Fibroblast of lung (primary cell): ENCODE results near the gene FBN1. TPM values are rescaled to one million over a fixed set of nuclear protein-coding genes. Genes with fewer than 3 reads are reported as not detected.

Experiments used
- DNase-seq, 2 donors: peaks; one replicate each; pipeline versions ENCODE4 v3.0.0 to v3.0.0-alpha.2; 2010; ENCODE audit warnings: low read depth in 2 of 2
- H2AFZ ChIP-seq: 2 replicates; pipeline ENCODE4 v1.5.1; 2012; ENCODE audit warnings: low read length, control low read depth, inconsistent platforms
- H3K27ac ChIP-seq: 2 replicates; pipeline ENCODE4 v1.5.1; 2011; ENCODE audit warnings: low read length, control low read depth; ENCODE audit not compliant: insufficient read depth
- H3K27me3 ChIP-seq: 2 replicates; pipeline ENCODE4 v1.5.1; 2011; ENCODE audit warnings: mild to moderate bottlenecking, low read length; ENCODE audit not compliant: control insufficient read depth, insufficient read depth
- H3K36me3 ChIP-seq: 2 replicates; pipeline ENCODE4 v1.5.1; 2011; ENCODE audit warnings: low read length; ENCODE audit not compliant: control insufficient read depth, insufficient read depth
- H3K4me1 ChIP-seq: 2 replicates; pipeline ENCODE4 v1.5.1; 2011; ENCODE audit warnings: low read length; ENCODE audit not compliant: control insufficient read depth, insufficient read depth; ENCODE audit errors: extremely low read depth
- H3K4me2 ChIP-seq: 2 replicates; pipeline ENCODE4 v1.5.1; 2011; ENCODE audit warnings: low read length, control low read depth; ENCODE audit not compliant: insufficient read depth; ENCODE audit errors: extremely low read depth
- H3K4me3 ChIP-seq, 4 experiments: fragments of 200-600 bp in 1 of 4; sonication (generic) in 1 of 4; replicated peaks in 1 of 4; 2 replicates each; pipeline ENCODE4 v1.5.1; 2011 to 2016; ENCODE audit warnings: low read length in 4 of 4, low read depth in 3 of 4, mild to moderate bottlenecking in 3 of 4, control low read depth in 2 of 4, inconsistent platforms in 1 of 4, mixed read lengths in 1 of 4; ENCODE audit not compliant: insufficient read depth in 1 of 4; ENCODE audit errors: control extremely low read depth in 1 of 4
- H3K79me2 ChIP-seq: 2 replicates; pipeline ENCODE4 v1.5.1; 2012; ENCODE audit warnings: mild to moderate bottlenecking, low read length, inconsistent platforms; ENCODE audit not compliant: control insufficient read depth, insufficient read depth
- H3K9ac ChIP-seq: 2 replicates; pipeline ENCODE4 v1.5.1; 2011; ENCODE audit warnings: mild to moderate bottlenecking, low read length, control low read depth; ENCODE audit not compliant: insufficient read depth
- H3K9me3 ChIP-seq: 2 replicates; pipeline ENCODE4 v1.5.1; 2012; ENCODE audit warnings: low read depth, low read length; ENCODE audit not compliant: control insufficient read depth, insufficient read depth
- H4K20me1 ChIP-seq: 2 replicates; pipeline ENCODE4 v1.5.1; 2011; ENCODE audit warnings: low read length; ENCODE audit not compliant: control insufficient read depth, insufficient read depth; ENCODE audit errors: extremely low read depth
- CTCF ChIP-seq, 2 donors: IDR thresholded peaks in 1 of 2; conservative IDR thresholded peaks in 1 of 2; 1 replicate in 1 of 2; 2 replicates in 1 of 2; pipeline ENCODE4 v1.5.1; 2011 to 2012; ENCODE audit warnings: low read length in 2 of 2, control low read depth in 1 of 2, inconsistent platforms in 1 of 2, low read depth in 1 of 2, mild to moderate bottlenecking in 1 of 2
- EZH2 ChIP-seq: IDR thresholded peaks from 2 replicates; pipeline ENCODE4 v1.5.1; 2012; ENCODE audit warnings: low read length, control low read depth, mild to moderate bottlenecking; ENCODE audit errors: missing control alignments
- polyA plus RNA-seq, 2 donors: library from polyadenylated mRNA; depleted of rRNA in 1 of 2; stranded (reverse) in 1 of 2; unstranded in 1 of 2; fragments of >200 nt; gene quantifications; 2 replicates each; pipeline ENCODE4 v1.2.1, GENCODE V29; 2011 to 2012; ENCODE audit warnings: missing spikeins in 1 of 2
- total RNA-seq: library from RNA; depleted of rRNA; stranded (reverse); fragments of >200 nt; gene quantifications from 2 replicates; pipeline ENCODE4 v1.2.1, GENCODE V29; 2014

The FBN1 gene
- total and polyA plus RNA-seq, 2 donors (not counting 1 experiment from before 2014, with no cell fraction given): 368 to 446 TPM

DNA sequence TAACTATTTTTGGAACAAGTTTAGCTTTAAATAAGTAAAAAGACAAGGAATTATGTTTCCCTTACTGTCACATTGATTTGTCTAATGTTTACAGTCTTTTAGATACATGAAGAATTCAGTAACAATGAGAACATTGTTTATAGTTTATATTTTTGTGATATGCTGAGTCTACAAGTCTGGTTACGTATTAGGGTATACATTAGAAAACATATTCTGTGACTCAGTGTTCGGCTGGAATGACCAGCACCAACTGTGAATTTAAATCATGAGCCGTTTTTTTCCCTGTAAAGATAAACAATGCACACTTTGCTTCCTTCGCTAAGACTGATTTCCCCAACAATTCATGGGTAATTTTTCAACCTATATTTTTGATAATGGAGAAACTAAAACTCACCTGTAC is 182.8 kb downstream of the FBN1 start:
- H3K4me2 ChIP-seq: no peak overlapping the region

GRCh38 chr15:48459571-48460442 is 185.7 kb downstream of the FBN1 start:
- Histone ChIP-seq H3K79me2 (no peaks in the 10 kb centered on the region), H3K9me3 (no peaks in the 10 kb centered on the region), H3K9ac (no peak overlapping the region), H3K4me1 (peaks cover 8% of the 10 kb centered on the region), H3K27ac (peak overlapping the region; percentile 58), H3K4me3 (no peak overlapping the region), H3K4me2 (no peak overlapping the region), H2AFZ (no peak overlapping the region), H4K20me1 (no peaks in the 10 kb centered on the region), H3K27me3 (no peaks in the 10 kb centered on the region), H3K36me3 (peaks cover 25% of the 10 kb centered on the region)
- peak; percentile 82 to 86 for DNase-seq
- TF ChIP-seq EZH2 (no peak), CTCF (conservative IDR thresholded peaks at IDR 0.05 in 1 of 2, IDR thresholded peaks at IDR 0.05 in 1 of 2; ENCODE audit: low read depth in 1 of 2, low read length in 2 of 2) (peak; percentile 6 to 7)

More for the DNA sequence above, 182.8 kb downstream of the FBN1 start:
- no peak overlapping the region for H3K9ac ChIP-seq
- no peak for TF ChIP-seq CTCF (conservative IDR thresholded peaks at IDR 0.05 in 1 of 2, IDR thresholded peaks at IDR 0.05 in 1 of 2; ENCODE audit: low read depth in 1 of 2, low read length in 2 of 2)
- no peak for DNase-seq
- H3K4me3 ChIP-seq: no peak overlapping the region
- no peaks in the 10 kb centered on the region for H3K9me3 ChIP-seq
- no peak overlapping the region for H2AFZ ChIP-seq
- no peaks in the 10 kb centered on the region for H4K20me1 ChIP-seq
- peaks cover 8% of the 10 kb centered on the region for H3K4me1 ChIP-seq
- H3K36me3 ChIP-seq: peaks cover 29% of the 10 kb centered on the region
- no peak overlapping the region for H3K27ac ChIP-seq
- H3K27me3 ChIP-seq: no peaks in the 10 kb centered on the region
- H3K79me2 ChIP-seq: no peaks in the 10 kb centered on the region

DNA sequence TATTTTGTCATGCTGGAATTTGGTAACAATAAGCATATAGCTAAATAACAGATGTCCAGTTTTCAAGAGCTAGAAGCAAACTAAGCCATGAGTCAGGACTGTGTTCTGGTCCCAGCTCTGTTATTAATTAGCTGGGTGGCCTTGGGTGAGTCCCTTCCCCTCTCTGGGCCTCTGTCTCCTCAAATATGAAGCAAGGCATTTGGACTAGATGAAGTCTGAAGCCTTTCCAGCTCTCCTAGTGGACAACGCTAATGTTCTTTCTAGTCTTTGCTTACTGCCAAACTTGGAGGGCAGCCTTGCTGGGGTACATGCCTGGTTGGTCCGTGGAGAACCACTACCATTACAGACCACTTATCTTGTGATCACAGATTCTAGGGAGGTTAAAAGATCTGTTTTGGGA is 186.6 kb downstream of the FBN1 start:
- peak overlapping the region; percentile 58 for H3K27ac ChIP-seq
- no peak overlapping the region for H2AFZ ChIP-seq
- H3K4me3 ChIP-seq: no peak overlapping the region
- peaks cover 23% of the 10 kb centered on the region for H3K36me3 ChIP-seq
- peak in 1 of 2 donors; percentile 45 for DNase-seq
- no peaks in the 10 kb centered on the region for H3K79me2 ChIP-seq
- no peak overlapping the region for H3K4me2 ChIP-seq
- peaks cover 8% of the 10 kb centered on the region for H3K4me1 ChIP-seq
- H4K20me1 ChIP-seq: no peaks in the 10 kb centered on the region
- H3K27me3 ChIP-seq: no peaks in the 10 kb centered on the region
- H3K9ac ChIP-seq: no peak overlapping the region
- TF ChIP-seq EZH2: no peak
- TF ChIP-seq CTCF (conservative IDR thresholded peaks at IDR 0.05 in 1 of 2, IDR thresholded peaks at IDR 0.05 in 1 of 2; ENCODE audit: low read depth in 1 of 2, low read length in 2 of 2): no peak
- H3K9me3 ChIP-seq: no peaks in the 10 kb centered on the region
